ENCODE results near the gene PSMD3. TPM values are rescaled to one million over a fixed set of nuclear protein-coding genes. Genes with fewer than 3 reads are reported as not detected.
A peak's percentile ranks its signal among the peaks of the same experiment; 100 is the strongest.

Gene PSMD3
- total RNA-seq, 4 donors from 2014 or later: 72.2 to 121 (median 84.7) TPM

DNA sequence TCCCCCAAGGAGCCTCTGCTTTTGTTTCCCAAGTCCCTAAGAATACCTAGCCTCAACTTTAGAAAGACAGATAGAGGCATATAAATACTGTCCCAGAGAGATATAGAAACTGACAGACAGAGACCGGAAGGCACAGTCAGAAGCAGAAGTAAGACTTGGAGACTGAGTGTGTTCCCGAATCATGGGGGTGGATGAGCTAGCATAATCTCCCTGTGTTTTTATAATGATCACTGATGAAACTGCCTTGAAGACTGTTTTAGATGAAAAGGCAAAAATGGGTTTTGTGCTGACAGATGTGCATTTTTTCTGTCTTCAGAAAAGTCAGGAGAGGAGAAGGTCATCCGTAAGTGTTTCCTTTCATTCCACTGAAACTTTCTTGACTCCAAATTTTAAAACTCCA, 8.3 kb upstream of the PSMD3 start:
- H3K27me3 ChIP-seq: peaks cover 0 to 67% (median 0%) of the 10 kb centered on the region in 4 donors
- no peaks in the 10 kb centered on the region for H3K4me1 ChIP-seq
- H3K9me3 ChIP-seq: no peaks in the 10 kb centered on the region
- H3K4me3 ChIP-seq: no peak overlapping the region
- WGBS, 2 donors: 34 to 37% methylated on average over 3 of the region's 3 CpGs
- DNase-seq: no peak
- no peaks in the 10 kb centered on the region for H3K36me3 ChIP-seq
- TF ChIP-seq POLR2A (IDR thresholded peaks at IDR 0.05): no peak
- TF ChIP-seq, protein P1, sequence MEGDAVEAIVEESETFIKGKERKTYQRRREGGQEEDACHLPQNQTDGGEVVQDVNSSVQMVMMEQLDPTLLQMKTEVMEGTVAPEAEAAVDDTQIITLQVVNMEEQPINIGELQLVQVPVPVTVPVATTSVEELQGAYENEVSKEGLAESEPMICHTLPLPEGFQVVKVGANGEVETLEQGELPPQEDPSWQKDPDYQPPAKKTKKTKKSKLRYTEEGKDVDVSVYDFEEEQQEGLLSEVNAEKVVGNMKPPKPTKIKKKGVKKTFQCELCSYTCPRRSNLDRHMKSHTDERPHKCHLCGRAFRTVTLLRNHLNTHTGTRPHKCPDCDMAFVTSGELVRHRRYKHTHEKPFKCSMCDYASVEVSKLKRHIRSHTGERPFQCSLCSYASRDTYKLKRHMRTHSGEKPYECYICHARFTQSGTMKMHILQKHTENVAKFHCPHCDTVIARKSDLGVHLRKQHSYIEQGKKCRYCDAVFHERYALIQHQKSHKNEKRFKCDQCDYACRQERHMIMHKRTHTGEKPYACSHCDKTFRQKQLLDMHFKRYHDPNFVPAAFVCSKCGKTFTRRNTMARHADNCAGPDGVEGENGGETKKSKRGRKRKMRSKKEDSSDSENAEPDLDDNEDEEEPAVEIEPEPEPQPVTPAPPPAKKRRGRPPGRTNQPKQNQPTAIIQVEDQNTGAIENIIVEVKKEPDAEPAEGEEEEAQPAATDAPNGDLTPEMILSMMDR (IDR thresholded peaks at IDR 0.05): no peak
- intact Hi-C loops (cut with DNase I): no loop called here
- peak overlapping the region in 1 of 4 donors; percentile 32 for H3K27ac ChIP-seq

DNA sequence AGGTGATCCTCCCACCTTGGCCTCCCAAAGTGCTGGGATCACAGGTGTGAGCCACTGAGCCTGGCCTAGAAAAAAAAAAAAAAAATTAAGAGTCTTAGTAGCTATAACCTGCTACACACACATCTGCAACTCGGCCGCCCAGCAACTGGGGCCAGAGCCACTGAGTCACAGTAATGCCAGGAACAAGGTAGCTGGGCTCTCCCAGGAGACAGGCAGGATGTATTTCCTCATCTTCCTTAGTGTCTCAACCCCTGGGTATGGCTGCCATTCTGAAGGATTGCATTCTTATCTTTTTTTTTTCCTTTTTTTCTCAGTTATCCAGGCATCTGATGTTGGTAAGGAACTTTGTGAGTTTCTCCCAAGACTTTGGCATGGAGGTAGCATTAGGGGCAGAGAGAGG, 7.1 kb upstream of the PSMD3 start:
- WGBS, 2 donors: 75 to 85% methylated on average over 2 of the region's 2 CpGs
- intact Hi-C loops (cut with DNase I): no loop called here
- no peaks in the 10 kb centered on the region for H3K36me3 ChIP-seq
- no peak for TF ChIP-seq POLR2A (IDR thresholded peaks at IDR 0.05)
- TF ChIP-seq, protein P1 (IDR thresholded peaks at IDR 0.05): no peak
- H3K27ac ChIP-seq: no peak overlapping the region
- H3K9me3 ChIP-seq: no peaks in the 10 kb centered on the region
- H3K27me3 ChIP-seq: peaks cover 0 to 69% (median 0%) of the 10 kb centered on the region in 4 donors
- no peak for DNase-seq
- no peaks in the 10 kb centered on the region for H3K4me1 ChIP-seq
- no peak overlapping the region for H3K4me3 ChIP-seq

DNA sequence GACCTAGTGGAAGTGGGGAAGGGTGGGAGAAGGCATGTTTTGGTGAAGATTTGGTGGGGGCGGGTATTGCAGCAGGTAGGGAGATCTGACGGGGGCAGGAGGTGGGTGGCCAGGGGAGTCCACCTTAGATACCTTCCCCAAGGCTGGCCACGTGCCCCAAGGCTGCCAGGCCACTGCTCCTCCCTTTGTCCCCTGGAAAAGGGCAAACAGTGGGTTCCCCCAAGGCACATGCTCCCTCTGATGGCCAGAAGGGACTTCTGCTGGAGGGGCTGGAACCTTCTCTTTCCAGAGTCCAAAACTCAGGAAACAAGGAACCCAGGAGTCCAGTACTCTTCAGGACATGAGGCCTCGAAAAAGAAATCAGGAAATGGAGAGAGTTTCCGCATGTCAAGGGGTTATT, 6.2 kb upstream of the PSMD3 start:
- 75 to 90% methylated on average over 3 to 5 of the region's 5 CpGs for WGBS, 2 donors

DNA sequence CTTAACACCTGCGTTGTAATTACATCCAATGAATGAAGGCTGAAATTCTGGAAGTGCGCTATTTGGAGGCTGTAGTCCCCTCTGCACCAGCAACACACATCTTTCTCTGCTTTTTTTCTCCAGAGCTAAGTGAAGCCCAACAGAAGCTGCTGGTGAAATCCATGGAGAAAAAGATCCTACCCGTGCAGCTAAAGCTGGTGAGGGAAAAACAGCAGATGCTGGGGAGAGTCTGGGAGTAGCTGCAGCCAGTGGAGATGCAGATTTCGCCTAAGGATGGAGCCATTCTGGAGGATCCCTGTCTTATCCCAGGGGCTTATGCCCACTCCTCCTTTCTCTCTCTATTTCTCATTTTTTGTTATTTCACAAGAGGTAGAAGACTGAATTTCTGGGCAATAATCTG, 4.8 kb upstream of the PSMD3 start:
- Histone ChIP-seq H3K4me3 (no peak overlapping the region), H3K36me3 (no peaks in the 10 kb centered on the region), H3K9me3 (no peaks in the 10 kb centered on the region), H3K27ac (no peak overlapping the region), H3K27me3 (peaks cover 0 to 56% (median 0%) of the 10 kb centered on the region in 4 donors), H3K4me1 (peaks cover 0 to 14% (median 8%) of the 10 kb centered on the region in 3 donors)
- TF ChIP-seq, protein P1 (IDR thresholded peaks at IDR 0.05): no peak
- TF ChIP-seq POLR2A (IDR thresholded peaks at IDR 0.05): no peak
- intact Hi-C loops (cut with DNase I): no loop called here
- no peak for DNase-seq
- WGBS, 2 donors: 75 to 77% methylated on average over 1 to 4 of the region's 4 CpGs

More for the DNA sequence above, 6.2 kb upstream of the PSMD3 start:
- Histone ChIP-seq H3K4me1 (peaks cover 0 to 6% (median 2%) of the 10 kb centered on the region in 3 donors), H3K36me3 (no peaks in the 10 kb centered on the region), H3K9me3 (no peaks in the 10 kb centered on the region), H3K27me3 (peaks cover 0 to 67% (median 0%) of the 10 kb centered on the region in 4 donors), H3K4me3 (no peak overlapping the region), H3K27ac (no peak overlapping the region)
- no peak for DNase-seq
- intact Hi-C loops (cut with DNase I): no loop called here
- TF ChIP-seq POLR2A (IDR thresholded peaks at IDR 0.05): no peak
- TF ChIP-seq, protein P1 (IDR thresholded peaks at IDR 0.05): no peak

DNA sequence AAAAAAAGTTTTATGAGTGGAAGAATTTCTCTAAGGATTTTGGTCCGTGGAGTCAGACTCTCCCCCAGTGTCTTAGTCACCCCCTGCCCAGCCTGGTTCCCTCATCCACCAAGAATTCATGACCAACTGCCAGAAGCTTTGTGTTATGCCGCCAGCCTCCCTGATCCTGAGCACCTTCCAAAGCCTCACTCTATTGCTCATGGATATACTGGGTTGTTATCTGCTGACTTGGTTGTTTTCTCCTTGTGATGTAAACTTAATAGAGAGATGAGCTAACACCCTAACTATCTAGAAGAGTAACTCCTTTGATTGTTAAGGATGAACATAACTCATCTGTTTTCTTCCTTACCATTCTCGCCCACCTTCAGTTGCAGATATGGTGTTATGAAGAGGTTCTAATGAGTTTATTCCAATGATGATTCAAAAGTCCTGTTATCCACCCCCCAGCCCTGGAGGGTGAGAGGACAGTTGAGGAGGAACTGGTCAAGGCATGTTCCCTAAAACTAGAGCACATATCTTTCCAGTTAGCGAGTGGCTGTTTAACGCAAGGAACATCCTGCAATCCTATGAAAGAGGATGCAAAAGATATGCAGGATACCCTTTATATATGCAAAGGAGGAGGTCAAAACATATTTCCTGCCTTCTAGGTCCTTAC, 1.5 kb upstream of the PSMD3 start:
- TF ChIP-seq, protein P1 (IDR thresholded peaks at IDR 0.05): no peak
- no peak for TF ChIP-seq POLR2A (IDR thresholded peaks at IDR 0.05)
- no peak for DNase-seq
- 42 to 54% methylated on average over 5 of the region's 5 CpGs for WGBS, 2 donors
- Histone ChIP-seq H3K36me3 (peaks cover 0 to 7% (median under 1%) of the 10 kb centered on the region in 3 donors), H3K9me3 (no peaks in the 10 kb centered on the region), H3K27ac (peak overlapping the region in 1 of 4 donors; percentile 96), H3K4me3 (no peak overlapping the region), H3K27me3 (peaks cover 0 to 29% (median 0%) of the 10 kb centered on the region in 4 donors), H3K4me1 (peaks cover 15 to 37% (median 21%) of the 10 kb centered on the region in 3 donors)
- intact Hi-C loops (cut with DNase I): no loop called here

Data from esophagus squamous epithelium (tissue), 5 donors.